GM12874 (cell line): Measurements from ENCODE around the gene VTN.

Source experiments
- TF ChIP-seq, protein P1 (sequence below): IDR thresholded peaks from 2 replicates; pipeline ENCODE4 v1.5.1; 2011; ENCODE audit warnings: low read depth, mild to moderate bottlenecking, control low read depth, low read length, moderate library complexity; ENCODE audit not compliant: insufficient read depth

Gene VTN

DNA sequence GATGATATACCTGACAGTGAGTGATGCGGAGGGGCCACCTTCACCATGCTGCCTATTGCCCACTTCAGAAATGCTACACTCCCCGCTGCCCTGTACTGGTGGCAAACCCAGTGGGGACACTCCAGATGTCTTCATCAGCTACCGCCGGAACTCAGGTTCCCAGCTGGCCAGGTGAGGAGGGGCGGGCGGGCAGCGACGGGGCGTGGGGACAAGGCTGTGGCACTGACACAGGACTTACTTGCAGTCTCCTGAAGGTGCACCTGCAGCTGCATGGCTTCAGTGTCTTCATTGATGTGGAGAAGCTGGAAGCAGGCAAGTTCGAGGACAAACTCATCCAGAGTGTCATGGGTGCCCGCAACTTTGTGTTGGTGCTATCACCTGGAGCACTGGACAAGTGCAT, 18.0 kb upstream of the VTN start:
- TF ChIP-seq, protein P1, sequence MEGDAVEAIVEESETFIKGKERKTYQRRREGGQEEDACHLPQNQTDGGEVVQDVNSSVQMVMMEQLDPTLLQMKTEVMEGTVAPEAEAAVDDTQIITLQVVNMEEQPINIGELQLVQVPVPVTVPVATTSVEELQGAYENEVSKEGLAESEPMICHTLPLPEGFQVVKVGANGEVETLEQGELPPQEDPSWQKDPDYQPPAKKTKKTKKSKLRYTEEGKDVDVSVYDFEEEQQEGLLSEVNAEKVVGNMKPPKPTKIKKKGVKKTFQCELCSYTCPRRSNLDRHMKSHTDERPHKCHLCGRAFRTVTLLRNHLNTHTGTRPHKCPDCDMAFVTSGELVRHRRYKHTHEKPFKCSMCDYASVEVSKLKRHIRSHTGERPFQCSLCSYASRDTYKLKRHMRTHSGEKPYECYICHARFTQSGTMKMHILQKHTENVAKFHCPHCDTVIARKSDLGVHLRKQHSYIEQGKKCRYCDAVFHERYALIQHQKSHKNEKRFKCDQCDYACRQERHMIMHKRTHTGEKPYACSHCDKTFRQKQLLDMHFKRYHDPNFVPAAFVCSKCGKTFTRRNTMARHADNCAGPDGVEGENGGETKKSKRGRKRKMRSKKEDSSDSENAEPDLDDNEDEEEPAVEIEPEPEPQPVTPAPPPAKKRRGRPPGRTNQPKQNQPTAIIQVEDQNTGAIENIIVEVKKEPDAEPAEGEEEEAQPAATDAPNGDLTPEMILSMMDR = no peak

GRCh38 chr17:28386391-28386790, 16.3 kb upstream of the VTN start:
- TF ChIP-seq, protein P1 = no peak

GRCh38 chr17:28385406-28385805, 15.3 kb upstream of the VTN start:
- TF ChIP-seq, protein P1 = no peak

DNA sequence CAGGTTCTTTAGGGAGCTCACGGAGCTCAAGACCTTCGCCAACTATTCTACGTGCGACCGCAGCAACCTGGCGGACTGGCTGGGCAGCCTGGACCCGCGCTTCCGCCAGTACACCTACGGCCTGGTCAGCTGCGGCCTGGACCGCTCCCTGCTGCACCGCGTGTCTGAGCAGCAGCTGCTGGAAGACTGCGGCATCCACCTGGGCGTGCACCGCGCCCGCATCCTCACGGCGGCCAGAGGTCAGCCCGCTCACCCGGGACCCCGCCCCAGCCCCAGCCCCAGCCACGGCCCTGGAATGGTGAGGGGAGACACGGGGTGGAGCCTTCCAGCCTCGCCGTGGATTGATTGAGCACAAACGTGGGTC, 14.9 kb upstream of the VTN start:
- TF ChIP-seq, protein P1 = no peak

DNA sequence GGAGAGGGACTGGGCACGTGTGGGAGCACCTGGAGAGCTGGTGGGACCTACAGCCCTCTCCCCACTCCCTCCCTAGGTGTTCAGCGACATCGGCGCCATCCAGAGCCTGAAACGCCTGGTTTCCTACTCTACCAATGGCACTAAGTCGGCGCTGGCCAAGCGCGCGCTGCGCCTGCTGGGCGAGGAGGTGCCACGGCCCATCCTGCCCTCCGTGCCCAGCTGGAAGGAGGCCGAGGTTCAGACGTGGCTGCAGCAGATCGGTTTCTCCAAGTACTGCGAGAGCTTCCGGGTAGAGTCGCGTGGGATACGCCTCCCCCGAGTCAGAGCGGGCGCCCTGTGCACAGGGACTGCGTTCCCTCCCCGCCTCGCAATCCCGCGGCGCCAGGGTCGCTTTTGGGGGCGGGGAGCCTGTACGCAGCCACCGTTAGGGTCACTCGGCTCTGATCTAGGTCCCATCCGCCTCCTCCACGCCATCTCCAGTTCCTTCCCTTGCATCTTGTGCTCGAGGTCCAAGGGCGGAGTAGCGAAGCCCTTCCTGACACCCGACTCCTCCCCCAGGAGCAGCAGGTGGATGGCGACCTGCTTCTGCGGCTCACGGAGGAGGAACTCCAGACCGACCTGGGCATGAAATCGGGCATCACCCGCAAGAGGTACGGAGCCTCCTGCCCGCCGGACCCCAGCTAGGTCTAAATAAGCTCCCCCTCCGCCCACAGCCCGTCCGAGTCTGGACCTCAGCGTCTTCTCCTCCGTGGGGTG, 14.4 kb upstream of the VTN start:
- TF ChIP-seq, protein P1 = no peak

DNA sequence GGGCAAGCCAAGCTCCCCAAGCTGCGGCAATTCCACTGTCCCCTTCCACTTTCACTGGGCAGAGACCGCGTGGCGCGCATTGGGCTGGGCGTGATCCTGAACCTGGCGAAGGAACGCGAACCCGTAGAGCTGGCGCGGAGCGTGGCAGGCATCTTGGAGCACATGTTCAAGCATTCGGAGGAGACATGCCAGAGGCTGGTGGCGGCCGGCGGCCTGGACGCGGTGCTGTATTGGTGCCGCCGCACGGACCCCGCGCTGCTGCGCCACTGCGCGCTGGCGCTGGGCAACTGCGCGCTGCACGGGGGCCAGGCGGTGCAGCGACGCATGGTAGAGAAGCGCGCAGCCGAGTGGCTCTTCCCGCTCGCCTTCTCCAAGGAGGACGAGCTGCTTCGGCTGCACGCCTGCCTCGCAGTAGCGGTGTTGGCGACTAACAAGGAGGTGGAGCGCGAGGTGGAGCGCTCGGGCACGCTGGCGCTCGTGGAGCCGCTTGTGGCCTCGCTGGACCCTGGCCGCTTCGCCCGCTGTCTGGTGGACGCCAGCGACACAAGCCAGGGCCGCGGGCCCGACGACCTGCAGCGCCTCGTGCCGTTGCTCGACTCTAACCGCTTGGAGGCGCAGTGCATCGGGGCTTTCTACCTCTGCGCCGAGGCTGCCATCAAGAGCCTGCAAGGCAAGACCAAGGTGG, 11.2 kb upstream of the VTN start:
- TF ChIP-seq, protein P1 = no peak

DNA sequence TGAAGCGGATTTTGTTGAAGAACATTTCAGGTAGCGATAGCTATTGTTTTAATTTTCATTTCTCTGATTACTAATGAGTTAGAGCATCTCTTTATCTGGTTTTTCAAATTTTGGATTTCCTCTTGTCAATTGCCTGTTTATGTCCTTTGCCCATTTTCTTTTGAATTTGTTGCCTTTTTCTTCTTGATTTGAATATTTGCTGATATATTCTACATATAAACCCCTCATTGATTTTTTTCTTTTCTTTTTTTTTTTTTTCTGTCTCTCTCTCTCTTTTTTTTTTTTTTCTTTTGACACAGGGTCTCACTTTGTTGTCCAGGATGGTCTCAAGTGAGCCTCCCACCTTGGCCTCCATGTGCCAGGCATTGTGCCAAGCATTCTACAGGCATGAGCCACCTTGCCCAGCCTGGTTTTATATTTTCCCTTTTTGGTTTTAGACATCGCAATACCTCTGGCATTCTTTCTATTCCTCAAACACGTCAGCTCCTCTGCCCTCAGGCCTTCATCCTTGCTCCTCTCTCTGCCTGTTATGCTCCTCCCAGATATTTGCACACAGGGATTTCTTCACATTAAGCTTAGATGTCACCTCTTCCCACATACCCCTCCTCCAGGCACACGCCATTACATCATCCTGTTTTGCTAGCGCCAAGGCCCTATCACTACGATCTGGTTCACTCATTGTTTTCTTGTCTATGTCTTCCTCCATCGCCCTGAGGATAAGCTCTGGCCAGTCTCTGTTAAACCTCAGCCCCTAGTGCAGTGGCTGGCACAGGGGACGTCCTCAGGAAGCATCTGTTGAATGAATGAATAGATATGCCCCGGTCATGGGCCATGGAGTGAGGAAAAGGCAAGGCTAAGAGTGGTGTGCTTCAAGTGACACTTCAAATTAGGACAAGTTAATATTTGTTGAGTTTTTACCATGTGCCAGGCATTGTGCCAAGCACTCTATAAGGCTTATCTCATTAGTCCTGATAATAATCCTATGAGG, 10.0 kb upstream of the VTN start:
- TF ChIP-seq, protein P1 = no peak
